ENCODE data around the gene NRSN2. TPM values are rescaled to one million over a fixed set of nuclear protein-coding genes. Genes with fewer than 3 reads are reported as not detected.
"Not testable (repeated sequence)": the region's sequence is repeated elsewhere in the genome, so short reads cannot be mapped to it uniquely, and the experiment has no call there.

NRSN2 gene
- total RNA-seq, 1 experiment from 2014 or later, result 8.4 TPM

GRCh38 chr20:383889-384288 is 37.0 kb downstream of the NRSN2 start:
- Mint-ChIP-seq H3K27ac (ENCODE audit: low read depth, unreplicated experiment) (peak overlapping the region; percentile 74), H3K9me3 (ENCODE audit: unreplicated experiment) (no peaks in the 10 kb centered on the region), H3K27me3 (ENCODE audit: insufficient read depth, unreplicated experiment) (no peaks in the 10 kb centered on the region), H3K4me3 (ENCODE audit: unreplicated experiment) (peak overlapping the region; percentile 79), H3K36me3 (ENCODE audit: insufficient read depth, unreplicated experiment) (peaks cover 42% of the 10 kb centered on the region), H3K4me1 (ENCODE audit: insufficient read depth, unreplicated experiment) (peaks cover 32% of the 10 kb centered on the region)
- TF ChIP-seq CTCF (IDR thresholded peaks at IDR 0.05; ENCODE audit: unreplicated experiment), result no peak
- intact Hi-C loops (cut with micrococcal nuclease), result no loop called here
- ChIA-PET CTCF (interaction anchor here (0.7 to 7.9 kb wide), 7 partner anchors 12 to 351 kb away, joined by 3 to 80 read pairs (median 3); no protein-coding TSS in a partner anchor), POLR2A (interaction anchor here (0.6 to 24.6 kb wide), 6 partner anchors 14 to 90 kb away, joined by 4 to 671 read pairs (median 38); partner anchors contain the start of genes RBCK1 and SOX12)
- DNase-seq (ENCODE audit: unreplicated experiment), result no peak
- BruUV-seq (replicated peaks), result no TSS peak

DNA sequence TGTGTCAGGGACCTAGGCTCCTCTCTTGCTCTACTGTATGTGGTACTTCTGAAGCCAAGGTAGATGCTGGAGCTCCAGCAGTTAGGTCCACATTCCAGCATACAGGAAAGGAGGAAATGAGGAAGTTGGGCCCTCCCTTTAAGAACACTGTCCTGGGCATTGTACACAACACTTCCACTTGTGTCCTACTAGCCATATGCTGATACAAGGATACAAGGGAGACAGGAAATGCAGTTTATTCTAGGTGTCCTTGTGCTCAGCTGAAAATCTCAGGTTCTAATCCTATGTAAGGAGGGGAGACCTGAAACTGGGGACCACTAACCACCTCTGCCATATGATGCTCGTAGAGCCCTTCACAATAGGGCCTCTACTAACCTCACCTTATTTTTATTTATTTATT is 37.8 kb downstream of the NRSN2 start:
- POLR2A ChIA-PET, result interaction anchor here (0.6 to 24.6 kb wide), 4 partner anchors 13 to 48 kb away, joined by 3 to 671 read pairs (median 102); no protein-coding TSS in a partner anchor
- H3K27me3 Mint-ChIP-seq (ENCODE audit: insufficient read depth, unreplicated experiment), result no peaks in the 10 kb centered on the region

GRCh38 chr20:385448-385847 is 38.5 kb downstream of the NRSN2 start:
- no peak overlapping the region for H3K4me3 Mint-ChIP-seq (ENCODE audit: unreplicated experiment)
- H3K4me1 Mint-ChIP-seq (ENCODE audit: insufficient read depth, unreplicated experiment), result peaks cover 32% of the 10 kb centered on the region
- peaks cover 57% of the 10 kb centered on the region for H3K36me3 Mint-ChIP-seq (ENCODE audit: insufficient read depth, unreplicated experiment)
- ChIA-PET POLR2A (interaction anchor here (0.7 to 24.6 kb wide), 4 partner anchors 12 to 24 kb away, joined by 3 to 671 read pairs (median 102); no protein-coding TSS in a partner anchor), CTCF (interaction anchor here (0.6 to 3.6 kb wide), 8 partner anchors 12 to 133 kb away, joined by 3 to 16 read pairs (median 4); no protein-coding TSS in a partner anchor)
- DNase-seq (ENCODE audit: unreplicated experiment), result no peak
- TF ChIP-seq CTCF (IDR thresholded peaks at IDR 0.05; ENCODE audit: unreplicated experiment), result no peak
- BruUV-seq (replicated peaks), result no TSS peak
- no peak overlapping the region for H3K27ac Mint-ChIP-seq (ENCODE audit: low read depth, unreplicated experiment)
- intact Hi-C loops (cut with micrococcal nuclease), result no loop called here
- no peaks in the 10 kb centered on the region for H3K27me3 Mint-ChIP-seq (ENCODE audit: insufficient read depth, unreplicated experiment)
- H3K9me3 Mint-ChIP-seq (ENCODE audit: unreplicated experiment), result no peaks in the 10 kb centered on the region

More for the DNA sequence above, 37.8 kb downstream of the NRSN2 start:
- Mint-ChIP-seq H3K9me3 (ENCODE audit: unreplicated experiment) (no peaks in the 10 kb centered on the region), H3K4me1 (ENCODE audit: insufficient read depth, unreplicated experiment) (peaks cover 32% of the 10 kb centered on the region), H3K27ac (ENCODE audit: low read depth, unreplicated experiment) (peak overlapping the region; percentile 74), H3K36me3 (ENCODE audit: insufficient read depth, unreplicated experiment) (peaks cover 50% of the 10 kb centered on the region), H3K4me3 (ENCODE audit: unreplicated experiment) (no peak overlapping the region)
- intact Hi-C loops (cut with micrococcal nuclease), result no loop called here
- no peak for DNase-seq (ENCODE audit: unreplicated experiment)
- no TSS peak for BruUV-seq (replicated peaks)
- TF ChIP-seq CTCF (IDR thresholded peaks at IDR 0.05; ENCODE audit: unreplicated experiment), result no peak
- CTCF ChIA-PET, result interaction anchor here (0.6 to 7.9 kb wide), 9 partner anchors 16 to 350 kb away, joined by 3 to 80 read pairs (median 4); no protein-coding TSS in a partner anchor

DNA sequence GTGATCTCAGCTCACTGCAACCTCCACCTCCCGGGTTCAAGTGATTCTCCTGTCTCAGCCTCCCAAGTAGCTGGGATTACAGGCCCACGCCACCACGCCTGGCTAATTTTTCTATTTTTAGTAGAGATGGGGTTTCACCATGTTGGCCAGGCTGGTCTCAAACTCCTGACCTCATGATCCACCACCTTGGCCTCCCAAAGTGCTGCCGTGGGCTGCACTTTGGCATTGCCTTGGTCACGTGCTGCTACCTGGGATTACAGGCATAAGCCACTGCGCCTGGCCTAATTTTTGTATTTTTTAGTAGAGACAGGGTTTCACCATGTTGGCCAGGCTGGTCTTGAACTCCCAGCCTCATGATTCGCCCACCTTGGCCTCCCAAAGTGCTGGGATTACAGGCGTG is 39.7 kb downstream of the NRSN2 start:
- DNase-seq (ENCODE audit: unreplicated experiment); H3K27ac Mint-ChIP-seq (ENCODE audit: low read depth, unreplicated experiment); H3K9me3 Mint-ChIP-seq (ENCODE audit: unreplicated experiment); BruUV-seq (replicated peaks); intact Hi-C loops (cut with micrococcal nuclease); H3K4me3 Mint-ChIP-seq (ENCODE audit: unreplicated experiment); H3K27me3 Mint-ChIP-seq (ENCODE audit: insufficient read depth, unreplicated experiment): not testable (repeated sequence)
- Mint-ChIP-seq H3K4me1 (ENCODE audit: insufficient read depth, unreplicated experiment) (peaks cover 32% of the 10 kb centered on the region), H3K36me3 (ENCODE audit: insufficient read depth, unreplicated experiment) (peaks cover 69% of the 10 kb centered on the region)
- ChIA-PET CTCF (interaction anchor here (0.6 to 3.6 kb wide), 7 partner anchors 13 to 71 kb away, joined by 3 to 16 read pairs (median 5); no protein-coding TSS in a partner anchor), POLR2A (interaction anchor here (0.6 to 24.6 kb wide), 5 partner anchors 11 to 116 kb away, joined by 3 to 671 read pairs (median 3); no protein-coding TSS in a partner anchor)

Data from MCF 10A (cell line).